ENCODE data around the gene ZNF750.

ZNF750 gene

GRCh38 chr17:82868715-82869131, 28.9 kb upstream of the ZNF750 start:
- no peak overlapping the region for H3K4me3 ChIP-seq (ENCODE audit: low read depth, low read length)
- in situ Hi-C loops (cut with HindIII; ENCODE audit: low sequenced_read_pairs): no loop called here
- no peak for TF ChIP-seq CTCF (IDR thresholded peaks at IDR 0.05; ENCODE audit: low read depth, low read length, missing control alignments)
- DNase-seq (ENCODE audit: low read depth): no peak

- in situ Hi-C loops (cut with HindIII; ENCODE audit: low sequenced_read_pairs): no loop called here
- TF ChIP-seq CTCF (IDR thresholded peaks at IDR 0.05; ENCODE audit: low read depth, low read length, missing control alignments): no peak
Measured at GRCh38 chr17:82867763-82868325, 28.0 kb upstream of the ZNF750 start.

GRCh38 chr17:82866590-82867191, 26.9 kb upstream of the ZNF750 start:
- H3K4me3 ChIP-seq (ENCODE audit: low read depth, low read length): no peak overlapping the region
- no peak for TF ChIP-seq CTCF (IDR thresholded peaks at IDR 0.05; ENCODE audit: low read depth, low read length, missing control alignments)
- peak; percentile 53 for DNase-seq (ENCODE audit: low read depth)
- in situ Hi-C loops (cut with HindIII; ENCODE audit: low sequenced_read_pairs): no loop called here

More at GRCh38 chr17:82867763-82868325, 28.0 kb upstream of the ZNF750 start:
- DNase-seq (ENCODE audit: low read depth): no peak
- no peak overlapping the region for H3K4me3 ChIP-seq (ENCODE audit: low read depth, low read length)

- no peak overlapping the region for H3K4me3 ChIP-seq (ENCODE audit: low read depth, low read length)
- TF ChIP-seq CTCF (IDR thresholded peaks at IDR 0.05; ENCODE audit: low read depth, low read length, missing control alignments): no peak
- DNase-seq (ENCODE audit: low read depth): no peak
- in situ Hi-C loops (cut with HindIII; ENCODE audit: low sequenced_read_pairs): no loop called here
Measured at GRCh38 chr17:82865774-82866395, 26.1 kb upstream of the ZNF750 start.

GRCh38 chr17:82865274-82865673, 25.5 kb upstream of the ZNF750 start:
- in situ Hi-C loops (cut with HindIII; ENCODE audit: low sequenced_read_pairs): no loop called here
- DNase-seq (ENCODE audit: low read depth): no peak
- TF ChIP-seq CTCF (IDR thresholded peaks at IDR 0.05; ENCODE audit: low read depth, low read length, missing control alignments): no peak
- no peak overlapping the region for H3K4me3 ChIP-seq (ENCODE audit: low read depth, low read length)

GRCh38 chr17:82864713-82865248, 25.0 kb upstream of the ZNF750 start:
- no peak for TF ChIP-seq CTCF (IDR thresholded peaks at IDR 0.05; ENCODE audit: low read depth, low read length, missing control alignments)
- in situ Hi-C loops (cut with HindIII; ENCODE audit: low sequenced_read_pairs): no loop called here
- no peak overlapping the region for H3K4me3 ChIP-seq (ENCODE audit: low read depth, low read length)
- no peak for DNase-seq (ENCODE audit: low read depth)

Data from astrocyte of the cerebellum (primary cell).